Midbrain (tissue), 1 donor: ENCODE data around the gene MAJIN.

Experiments used
- DNase-seq: peaks from one replicate; lab custom pipeline; 2025; lab: John Stamatoyannopoulos, UW

MAJIN gene

DNA sequence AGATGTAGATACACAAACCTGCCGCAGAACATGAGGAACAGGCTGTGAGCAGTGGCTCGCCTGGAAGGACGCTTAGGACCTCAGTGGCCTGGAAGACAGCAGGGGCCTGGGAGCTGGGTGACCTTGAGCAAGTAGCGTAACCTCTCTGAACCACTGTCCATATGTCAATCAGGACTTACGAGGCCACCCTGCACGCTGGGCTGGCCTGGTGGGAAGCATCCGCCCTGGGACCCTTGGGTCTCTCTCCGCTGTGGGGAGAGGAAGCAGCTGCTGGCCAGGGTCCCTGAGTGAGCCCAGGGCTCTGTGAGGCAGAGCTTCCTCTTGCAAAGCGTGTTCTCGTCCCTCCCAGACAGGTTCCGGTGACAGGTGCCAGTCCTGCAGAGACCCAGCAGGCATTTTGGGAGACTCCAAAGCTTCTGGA is 79.5 kb downstream of the MAJIN start:
- no peak for DNase-seq

- no peak for DNase-seq
Measured at GRCh38 chr11:64891880-64892279, 80.0 kb downstream of the MAJIN start.

- DNase-seq = no peak
Measured at GRCh38 chr11:64891215-64891848, 80.6 kb downstream of the MAJIN start.

- no peak for DNase-seq
Measured at GRCh38 chr11:64890522-64890939, 81.4 kb downstream of the MAJIN start.

DNA sequence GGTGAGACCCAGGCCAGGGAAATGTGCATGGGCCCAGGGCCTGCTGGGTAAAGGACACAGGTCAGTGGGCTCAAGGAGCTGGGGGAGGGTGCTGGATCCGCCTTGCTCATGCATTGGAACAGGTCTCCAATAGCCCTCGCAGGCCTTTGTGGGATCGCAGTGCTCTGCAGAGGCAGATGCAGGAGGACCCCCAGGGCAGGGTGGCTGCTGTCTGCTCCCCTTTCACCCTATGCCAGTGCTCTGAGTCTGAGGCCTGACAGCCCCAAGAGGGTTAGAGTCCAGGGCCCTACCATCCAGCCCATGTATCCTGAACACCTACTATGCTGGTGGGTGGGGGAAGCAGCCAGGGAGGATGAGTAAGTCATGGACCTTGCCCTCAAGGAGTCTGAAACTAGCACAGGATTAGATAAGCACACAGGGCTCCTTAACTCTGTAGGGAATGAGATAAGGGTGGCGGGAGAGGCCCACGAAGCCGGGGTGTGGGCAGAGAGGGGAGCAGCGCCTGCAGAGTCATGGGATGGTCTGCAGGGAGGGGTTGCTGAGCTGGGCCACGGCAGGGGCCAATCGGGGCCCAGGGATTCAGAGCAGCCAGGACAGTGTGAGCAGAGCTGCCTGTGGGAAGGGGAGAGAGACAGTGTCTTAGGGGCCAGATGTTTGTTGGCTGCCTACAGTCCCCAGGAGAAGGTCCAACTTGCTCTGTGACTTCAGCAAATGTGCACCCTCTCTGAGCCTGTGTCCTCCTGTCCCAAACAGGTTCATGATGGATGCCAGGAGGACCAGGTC is 83.0 kb downstream of the MAJIN start:
- DNase-seq = no peak

- DNase-seq = no peak
Measured at GRCh38 chr11:64888406-64888728, 83.5 kb downstream of the MAJIN start.
